Astrocyte (in vitro differentiated cells and primary cell): Measurements from ENCODE around the gene CCDC146.

Experiments
- CTCF ChIP-seq: IDR thresholded peaks from 2 replicates; pipeline ENCODE4 v1.5.1; 2011; ENCODE audit warnings: low read depth, mild to moderate bottlenecking, inconsistent platforms, low read length, moderate library complexity; ENCODE audit not compliant: insufficient read depth
- EZH2 ChIP-seq: IDR thresholded peaks from 2 replicates; pipeline ENCODE4 v1.6.1; 2012; ENCODE audit warnings: mild to moderate bottlenecking, low read length, inconsistent platforms; ENCODE audit not compliant: insufficient read depth

DNA sequence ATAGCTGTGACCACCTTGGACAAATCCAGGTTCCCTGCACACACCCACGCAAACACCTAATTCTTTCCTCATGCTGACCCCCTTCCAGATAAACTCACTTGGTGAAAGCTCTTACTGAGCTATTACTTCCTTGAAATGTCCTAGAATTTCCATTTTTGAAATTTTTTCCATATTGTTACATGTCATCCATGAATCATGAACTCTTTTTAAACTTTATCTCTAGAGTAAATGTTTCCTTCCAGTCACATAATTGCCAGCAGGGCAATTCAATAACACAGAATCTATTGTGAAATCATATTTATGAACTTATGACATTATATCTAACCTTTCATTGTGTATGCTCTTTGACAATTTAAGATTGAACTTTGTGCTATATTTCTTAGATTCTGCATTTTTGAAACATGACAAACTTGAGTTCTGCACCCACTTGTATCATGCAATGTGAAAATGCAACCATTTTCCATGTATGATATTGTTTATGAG lies 104.0 kb downstream of the CCDC146 start:
- TF ChIP-seq CTCF: no peak
- TF ChIP-seq EZH2: no peak
